Chondrocyte (in vitro differentiated cells): ENCODE measurements around the gene ELP5. TPM values are rescaled to one million over a fixed set of nuclear protein-coding genes. Genes with fewer than 3 reads are reported as not detected.
A peak's percentile ranks its signal among the peaks of the same experiment; 100 is the strongest.

ENCODE experiments used
- DNase-seq: peaks from one replicate; pipeline ENCODE4 v3.0.0; 2021; ENCODE audit warnings: mixed read lengths, low spot score
- H3K27ac Mint-ChIP-seq: one replicate; pipeline ENCODE4 v1.8.0; 2021; ENCODE audit warnings: mild to moderate bottlenecking, moderate library complexity, mixed read lengths; ENCODE audit not compliant: unreplicated experiment
- H3K27me3 Mint-ChIP-seq: 2 replicates; pipeline ENCODE4 v1.8.0; 2021; ENCODE audit warnings: low read depth, mixed read lengths
- H3K36me3 Mint-ChIP-seq: 2 replicates; pipeline ENCODE4 v1.8.0; 2021; ENCODE audit warnings: low read depth, mixed read lengths
- H3K4me1 Mint-ChIP-seq: 2 replicates; pipeline ENCODE4 v1.8.0; 2021; ENCODE audit warnings: low read depth, mild to moderate bottlenecking, mixed read lengths
- H3K4me3 Mint-ChIP-seq: one replicate; pipeline ENCODE4 v1.8.0; 2021; ENCODE audit warnings: mild to moderate bottlenecking, moderate library complexity, mixed read lengths; ENCODE audit not compliant: unreplicated experiment
- H3K9me3 Mint-ChIP-seq: 2 replicates; pipeline ENCODE4 v1.8.0; 2021; ENCODE audit warnings: low read depth, mixed read lengths
- CTCF ChIP-seq: fragments of 200-600 bp; sonication (generic); IDR thresholded peaks from 2 replicates; pipeline ENCODE4 v1.5.0; 2021; ENCODE audit warnings: antibody characterized with exemption, mild to moderate bottlenecking, moderate library complexity
- total RNA-seq: library from RNA; stranded (reverse); gene quantifications from 3 replicates; pipeline ENCODE4 v1.2.1, GENCODE V29; 2021

Gene ELP5
- total RNA-seq, 1 donor from 2014 or later = 24.9 TPM

GRCh38 chr17:7262935-7263800 is 11.2 kb downstream of the ELP5 start:
- DNase-seq = no peak
- Mint-ChIP-seq H3K4me1 (peaks cover 30% of the 10 kb centered on the region), H3K36me3 (peaks cover 7% of the 10 kb centered on the region), H3K27me3 (peaks cover 11% of the 10 kb centered on the region), H3K27ac (no peak overlapping the region), H3K9me3 (no peaks in the 10 kb centered on the region), H3K4me3 (no peak overlapping the region)
- TF ChIP-seq CTCF = no peak

- Mint-ChIP-seq H3K27me3 (peaks cover 11% of the 10 kb centered on the region), H3K4me3 (no peak overlapping the region), H3K36me3 (peaks cover 3% of the 10 kb centered on the region), H3K9me3 (no peaks in the 10 kb centered on the region), H3K27ac (no peak overlapping the region), H3K4me1 (peaks cover 30% of the 10 kb centered on the region)
- no peak for TF ChIP-seq CTCF
- DNase-seq = no peak
Observed at GRCh38 chr17:7263801-7264078, 11.7 kb downstream of the ELP5 start.

GRCh38 chr17:7266784-7267183 is 14.8 kb downstream of the ELP5 start:
- H3K27me3 Mint-ChIP-seq = peaks cover 10% of the 10 kb centered on the region
- no peak for DNase-seq
- no peak overlapping the region for H3K4me3 Mint-ChIP-seq
- no peaks in the 10 kb centered on the region for H3K9me3 Mint-ChIP-seq
- no peak overlapping the region for H3K27ac Mint-ChIP-seq
- H3K4me1 Mint-ChIP-seq = peaks cover 29% of the 10 kb centered on the region
- no peaks in the 10 kb centered on the region for H3K36me3 Mint-ChIP-seq
- TF ChIP-seq CTCF = no peak

GRCh38 chr17:7279448-7279847 is 27.4 kb downstream of the ELP5 start:
- Mint-ChIP-seq H3K4me1 (peaks cover 17% of the 10 kb centered on the region), H3K27ac (no peak overlapping the region), H3K27me3 (no peaks in the 10 kb centered on the region), H3K9me3 (no peaks in the 10 kb centered on the region), H3K4me3 (no peak overlapping the region), H3K36me3 (no peaks in the 10 kb centered on the region)
- TF ChIP-seq CTCF = no peak
- no peak for DNase-seq

GRCh38 chr17:7280519-7281073 is 28.6 kb downstream of the ELP5 start:
- Mint-ChIP-seq H3K36me3 (no peaks in the 10 kb centered on the region), H3K9me3 (no peaks in the 10 kb centered on the region), H3K27me3 (peaks cover under 1% of the 10 kb centered on the region), H3K4me1 (peaks cover 17% of the 10 kb centered on the region), H3K27ac (peak overlapping the region; percentile 89), H3K4me3 (peak overlapping the region; percentile 75)
- no peak for DNase-seq
- peak; percentile 90 for TF ChIP-seq CTCF
